HepG2 (cell line): ENCODE results near the gene ADGRG6. TPM values are rescaled to one million over a fixed set of nuclear protein-coding genes. Genes with fewer than 3 reads are reported as not detected.

Experiments
- CEBPZ ChIP-seq: IDR thresholded peaks from 2 replicates; pipeline ENCODE4 v1.6.1; 2012; ENCODE audit warnings: low read length, improper control_type of control experiment
- HOXA3 ChIP-seq: sonication (generic); formaldehyde crosslinking; IDR thresholded peaks from 2 replicates; pipeline ENCODE4 v1.5.0; 2020; ENCODE audit warnings: missing genetic modification reagents
- MLXIP ChIP-seq: sonication (generic); formaldehyde crosslinking; IDR thresholded peaks from 2 replicates; pipeline ENCODE4 v1.9.0; 2021; ENCODE audit warnings: missing genetic modification reagents, borderline replicate concordance
- ZNF10 ChIP-seq: sonication (generic); formaldehyde crosslinking; IDR thresholded peaks from 2 replicates; pipeline ENCODE4 v1.4.0; 2020; ENCODE audit warnings: mild to moderate bottlenecking, low read depth, missing genetic modification reagents, borderline replicate concordance
- ZNF230 ChIP-seq: sonication (generic); formaldehyde crosslinking; IDR thresholded peaks from 2 replicates; pipeline ENCODE4 v1.4.0; 2020; ENCODE audit warnings: mild to moderate bottlenecking, missing genetic modification reagents
- ZNF674 ChIP-seq: sonication (generic); formaldehyde crosslinking; IDR thresholded peaks from 2 replicates; pipeline ENCODE4 v1.5.0; 2020; ENCODE audit warnings: low read depth, mild to moderate bottlenecking, missing genetic modification reagents
- ZZZ3 ChIP-seq: sonication (generic); formaldehyde crosslinking; IDR thresholded peaks from 2 replicates; pipeline ENCODE4 v1.4.0; 2020; ENCODE audit warnings: missing genetic modification reagents, mild to moderate bottlenecking, borderline replicate concordance
- polyA plus RNA-seq, 8 experiments: library from polyadenylated mRNA; depleted of rRNA in 3 of 8; stranded (reverse) in 7 of 8; unstranded in 1 of 8; fragments of >200 nt; fragmentation: Illumina TruSeq in 4 of 8; extraction: Trizol in 4 of 8; gene quantifications; 2 replicates each; pipeline versions ENCODE4 v1.2.1 to v1.2.3, GENCODE V29; 2011 to 2016; ENCODE audit warnings: low read depth in 4 of 8, missing spikeins in 1 of 8, mixed read lengths in 1 of 8; ENCODE audit not compliant: insufficient read depth in 1 of 8
- total RNA-seq, 5 experiments: library from RNA; depleted of rRNA; stranded (reverse); fragments of >200 nt; fragmentation: Illumina TruSeq; extraction: Trizol; gene quantifications; 2 replicates each; pipeline ENCODE4 v1.2.3, GENCODE V29; 2016; ENCODE audit warnings: low read depth in 1 of 5
- TF ChIP-seq, protein P1 (sequence below): sonication (generic); formaldehyde crosslinking; IDR thresholded peaks from 2 replicates; pipeline ENCODE4 v1.4.0; 2020; ENCODE audit warnings: mild to moderate bottlenecking, missing genetic modification reagents
- TF ChIP-seq, protein P2 (sequence below): sonication (generic); formaldehyde crosslinking; IDR thresholded peaks from 2 replicates; pipeline ENCODE4 v1.5.1; 2020; ENCODE audit warnings: mild to moderate bottlenecking, missing genetic modification reagents, moderate library complexity
- TF ChIP-seq, protein P3 (sequence below): sonication (generic); formaldehyde crosslinking; IDR thresholded peaks from 2 replicates; pipeline ENCODE4 v1.4.0; 2020; ENCODE audit warnings: missing genetic modification reagents, borderline replicate concordance

The ADGRG6 gene
- total and polyA plus RNA-seq, 2 of the 13 experiments (the other 11 are each of a cell fraction or from before 2014, with no cell fraction given): 129 to 249 TPM

DNA sequence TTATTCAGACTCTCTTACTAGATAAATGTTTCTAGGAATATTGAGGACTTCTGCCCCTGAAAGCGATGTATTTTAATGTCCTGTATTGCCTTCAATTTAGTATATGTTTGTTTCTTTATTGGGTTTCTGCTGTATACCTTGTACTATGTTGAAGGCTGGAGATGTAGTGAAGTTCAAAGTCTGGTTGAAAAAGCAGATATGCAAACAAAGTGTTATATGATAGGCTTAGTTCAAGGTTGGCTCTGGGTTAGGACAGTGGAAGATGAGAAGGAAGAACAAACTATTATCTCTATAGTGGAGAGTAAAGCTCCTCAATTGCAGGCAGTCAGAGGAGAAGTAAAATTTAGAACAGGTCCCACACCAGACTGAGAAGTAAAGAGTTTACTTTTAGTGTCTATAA lies 36.3 kb upstream of the ADGRG6 start (continued):
- no peak for TF ChIP-seq ZNF10 (CRISPR knock-in tag)
- TF ChIP-seq, protein P1, sequence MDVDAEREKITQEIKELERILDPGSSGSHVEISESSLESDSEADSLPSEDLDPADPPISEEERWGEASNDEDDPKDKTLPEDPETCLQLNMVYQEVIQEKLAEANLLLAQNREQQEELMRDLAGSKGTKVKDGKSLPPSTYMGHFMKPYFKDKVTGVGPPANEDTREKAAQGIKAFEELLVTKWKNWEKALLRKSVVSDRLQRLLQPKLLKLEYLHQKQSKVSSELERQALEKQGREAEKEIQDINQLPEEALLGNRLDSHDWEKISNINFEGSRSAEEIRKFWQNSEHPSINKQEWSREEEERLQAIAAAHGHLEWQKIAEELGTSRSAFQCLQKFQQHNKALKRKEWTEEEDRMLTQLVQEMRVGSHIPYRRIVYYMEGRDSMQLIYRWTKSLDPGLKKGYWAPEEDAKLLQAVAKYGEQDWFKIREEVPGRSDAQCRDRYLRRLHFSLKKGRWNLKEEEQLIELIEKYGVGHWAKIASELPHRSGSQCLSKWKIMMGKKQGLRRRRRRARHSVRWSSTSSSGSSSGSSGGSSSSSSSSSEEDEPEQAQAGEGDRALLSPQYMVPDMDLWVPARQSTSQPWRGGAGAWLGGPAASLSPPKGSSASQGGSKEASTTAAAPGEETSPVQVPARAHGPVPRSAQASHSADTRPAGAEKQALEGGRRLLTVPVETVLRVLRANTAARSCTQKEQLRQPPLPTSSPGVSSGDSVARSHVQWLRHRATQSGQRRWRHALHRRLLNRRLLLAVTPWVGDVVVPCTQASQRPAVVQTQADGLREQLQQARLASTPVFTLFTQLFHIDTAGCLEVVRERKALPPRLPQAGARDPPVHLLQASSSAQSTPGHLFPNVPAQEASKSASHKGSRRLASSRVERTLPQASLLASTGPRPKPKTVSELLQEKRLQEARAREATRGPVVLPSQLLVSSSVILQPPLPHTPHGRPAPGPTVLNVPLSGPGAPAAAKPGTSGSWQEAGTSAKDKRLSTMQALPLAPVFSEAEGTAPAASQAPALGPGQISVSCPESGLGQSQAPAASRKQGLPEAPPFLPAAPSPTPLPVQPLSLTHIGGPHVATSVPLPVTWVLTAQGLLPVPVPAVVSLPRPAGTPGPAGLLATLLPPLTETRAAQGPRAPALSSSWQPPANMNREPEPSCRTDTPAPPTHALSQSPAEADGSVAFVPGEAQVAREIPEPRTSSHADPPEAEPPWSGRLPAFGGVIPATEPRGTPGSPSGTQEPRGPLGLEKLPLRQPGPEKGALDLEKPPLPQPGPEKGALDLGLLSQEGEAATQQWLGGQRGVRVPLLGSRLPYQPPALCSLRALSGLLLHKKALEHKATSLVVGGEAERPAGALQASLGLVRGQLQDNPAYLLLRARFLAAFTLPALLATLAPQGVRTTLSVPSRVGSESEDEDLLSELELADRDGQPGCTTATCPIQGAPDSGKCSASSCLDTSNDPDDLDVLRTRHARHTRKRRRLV (CRISPR knock-in tag): no peak
- no peak for TF ChIP-seq HOXA3
- no peak for TF ChIP-seq ZNF230 (CRISPR knock-in tag)
- no peak for TF ChIP-seq ZNF674
- no peak for TF ChIP-seq CEBPZ
- no peak for TF ChIP-seq MLXIP (CRISPR knock-in tag)
- TF ChIP-seq ZZZ3: no peak
- TF ChIP-seq, protein P2, sequence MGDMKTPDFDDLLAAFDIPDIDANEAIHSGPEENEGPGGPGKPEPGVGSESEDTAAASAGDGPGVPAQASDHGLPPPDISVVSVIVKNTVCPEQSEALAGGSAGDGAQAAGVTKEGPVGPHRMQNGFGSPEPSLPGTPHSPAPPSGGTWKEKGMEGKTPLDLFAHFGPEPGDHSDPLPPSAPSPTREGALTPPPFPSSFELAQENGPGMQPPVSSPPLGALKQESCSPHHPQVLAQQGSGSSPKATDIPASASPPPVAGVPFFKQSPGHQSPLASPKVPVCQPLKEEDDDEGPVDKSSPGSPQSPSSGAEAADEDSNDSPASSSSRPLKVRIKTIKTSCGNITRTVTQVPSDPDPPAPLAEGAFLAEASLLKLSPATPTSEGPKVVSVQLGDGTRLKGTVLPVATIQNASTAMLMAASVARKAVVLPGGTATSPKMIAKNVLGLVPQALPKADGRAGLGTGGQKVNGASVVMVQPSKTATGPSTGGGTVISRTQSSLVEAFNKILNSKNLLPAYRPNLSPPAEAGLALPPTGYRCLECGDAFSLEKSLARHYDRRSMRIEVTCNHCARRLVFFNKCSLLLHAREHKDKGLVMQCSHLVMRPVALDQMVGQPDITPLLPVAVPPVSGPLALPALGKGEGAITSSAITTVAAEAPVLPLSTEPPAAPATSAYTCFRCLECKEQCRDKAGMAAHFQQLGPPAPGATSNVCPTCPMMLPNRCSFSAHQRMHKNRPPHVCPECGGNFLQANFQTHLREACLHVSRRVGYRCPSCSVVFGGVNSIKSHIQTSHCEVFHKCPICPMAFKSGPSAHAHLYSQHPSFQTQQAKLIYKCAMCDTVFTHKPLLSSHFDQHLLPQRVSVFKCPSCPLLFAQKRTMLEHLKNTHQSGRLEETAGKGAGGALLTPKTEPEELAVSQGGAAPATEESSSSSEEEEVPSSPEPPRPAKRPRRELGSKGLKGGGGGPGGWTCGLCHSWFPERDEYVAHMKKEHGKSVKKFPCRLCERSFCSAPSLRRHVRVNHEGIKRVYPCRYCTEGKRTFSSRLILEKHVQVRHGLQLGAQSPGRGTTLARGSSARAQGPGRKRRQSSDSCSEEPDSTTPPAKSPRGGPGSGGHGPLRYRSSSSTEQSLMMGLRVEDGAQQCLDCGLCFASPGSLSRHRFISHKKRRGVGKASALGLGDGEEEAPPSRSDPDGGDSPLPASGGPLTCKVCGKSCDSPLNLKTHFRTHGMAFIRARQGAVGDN (CRISPR knock-in tag): no peak
- TF ChIP-seq, protein P3, sequence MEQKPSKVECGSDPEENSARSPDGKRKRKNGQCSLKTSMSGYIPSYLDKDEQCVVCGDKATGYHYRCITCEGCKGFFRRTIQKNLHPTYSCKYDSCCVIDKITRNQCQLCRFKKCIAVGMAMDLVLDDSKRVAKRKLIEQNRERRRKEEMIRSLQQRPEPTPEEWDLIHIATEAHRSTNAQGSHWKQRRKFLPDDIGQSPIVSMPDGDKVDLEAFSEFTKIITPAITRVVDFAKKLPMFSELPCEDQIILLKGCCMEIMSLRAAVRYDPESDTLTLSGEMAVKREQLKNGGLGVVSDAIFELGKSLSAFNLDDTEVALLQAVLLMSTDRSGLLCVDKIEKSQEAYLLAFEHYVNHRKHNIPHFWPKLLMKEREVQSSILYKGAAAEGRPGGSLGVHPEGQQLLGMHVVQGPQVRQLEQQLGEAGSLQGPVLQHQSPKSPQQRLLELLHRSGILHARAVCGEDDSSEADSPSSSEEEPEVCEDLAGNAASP: peak; percentile 79; the same call in 1 of the 2 replicates
